K562 (cell line): ENCODE results near the gene DNM1. TPM values are rescaled to one million over a fixed set of nuclear protein-coding genes. Genes with fewer than 3 reads are reported as not detected.

Experiments used
- ATAC-seq: fragments of 200-7000 bp; cut with Tn5 transposase; 3 replicates; pipeline ENCODE4 v1.9.1; 2020; ENCODE audit warnings: moderate library complexity
- BruUV-seq: library from RNA; stranded (reverse); fragments of 400-500 nt; replicated peaks from 2 replicates; lab custom pipeline; 2021; lab: Mats Ljungman, UMichigan
- CTCF ChIA-PET: fragments of 300-600 bp; formaldehyde crosslinking; extraction: SDS; loops from one replicate; lab custom pipeline; 2021; ENCODE audit warnings: low intra/inter-chr PET ratio; lab: Yijun Ruan, JAX
- POLR2A ChIA-PET: fragments of 300-600, 350-650 bp; sonication (Branson Sonifier 250); formaldehyde crosslinking; extraction: SDS; loops from one replicate; lab custom pipeline; 2021; ENCODE audit warnings: antibody characterized with exemption, inconsistent platforms; lab: Yijun Ruan, JAX
- DNase-seq, 4 experiments: peaks; one replicate each; pipeline versions ENCODE4 v3.0.0 to v3.0.0-alpha.2; 2011 to 2018; ENCODE audit warnings: low spot score in 3 of 4, mixed read lengths in 3 of 4; ENCODE audit errors: extremely low read depth in 1 of 4
- FAIRE-seq: peaks from 2 replicates; lab custom pipeline; 2011; peaks lifted over from hg19 to GRCh38; lab: Jason Lieb, UNC
- H2AFZ ChIP-seq: 2 replicates; pipeline ENCODE4 v1.6.0; 2011; ENCODE audit warnings: low read depth, low read length, control low read depth, inconsistent platforms
- H3K27ac ChIP-seq: fragments of 200-600 bp; 3 replicates; pipeline ENCODE4 v1.8.0; 2011; ENCODE audit warnings: low read depth, mild to moderate bottlenecking, control low read depth, inconsistent platforms, low read length, moderate library complexity, mixed read lengths; ENCODE audit errors: extremely low read depth
- H3K27me3 ChIP-seq, 2 experiments: fragments of 300-600 bp in 1 of 2; 2 replicates in 1 of 2; 3 replicates in 1 of 2; pipeline versions ENCODE4 v1.6.0 to v1.8.0; 2011; ENCODE audit warnings: inconsistent platforms in 2 of 2, low read length in 2 of 2, mild to moderate bottlenecking in 1 of 2, mixed read lengths in 1 of 2, moderate library complexity in 1 of 2; ENCODE audit not compliant: control insufficient read depth in 2 of 2, insufficient read depth in 2 of 2
- H3K36me3 ChIP-seq: fragments of 300-600 bp; 3 replicates; pipeline ENCODE4 v1.8.0; 2011; ENCODE audit warnings: mild to moderate bottlenecking, low read length, inconsistent platforms; ENCODE audit not compliant: control insufficient read depth, insufficient read depth
- H3K4me1 ChIP-seq, 2 experiments: fragments of 200-600 bp in 1 of 2; replicated peaks in 1 of 2; 2 replicates in 1 of 2; 3 replicates in 1 of 2; pipeline versions ENCODE4 v1.5.1 to v1.8.0; 2011; ENCODE audit warnings: inconsistent platforms in 2 of 2, low read length in 2 of 2, mild to moderate bottlenecking in 1 of 2, mixed read lengths in 1 of 2, moderate library complexity in 1 of 2; ENCODE audit not compliant: control insufficient read depth in 2 of 2, insufficient read depth in 2 of 2
- H3K4me2 ChIP-seq: 2 replicates; pipeline ENCODE4 v1.6.1; 2011; ENCODE audit warnings: low read length, control low read depth, inconsistent platforms, mixed read lengths; ENCODE audit not compliant: insufficient read depth
- H3K4me3 ChIP-seq: fragments of 200-600 bp; sonication (generic), shearing (Covaris generic); 2 replicates; pipeline ENCODE4 v1.5.1; 2016; ENCODE audit warnings: control low read depth, inconsistent platforms
- H3K79me2 ChIP-seq: fragments of 200-600 bp; 3 replicates; pipeline ENCODE4 v1.8.0; 2011; ENCODE audit warnings: low read length, inconsistent platforms; ENCODE audit not compliant: control insufficient read depth, insufficient read depth
- H3K9ac ChIP-seq, 2 experiments: 2 replicates each; pipeline versions ENCODE4 v1.6.0 to v1.6.1; 2011; ENCODE audit warnings: low read depth in 2 of 2, low read length in 2 of 2, control low read depth in 1 of 2, inconsistent platforms in 1 of 2, mild to moderate bottlenecking in 1 of 2, mixed read lengths in 1 of 2; ENCODE audit not compliant: insufficient read depth in 1 of 2
- H3K9me1 ChIP-seq: one replicate; pipeline ENCODE4 v1.6.0; 2011; ENCODE audit warnings: inconsistent platforms, mild to moderate bottlenecking, low read length, moderate library complexity; ENCODE audit not compliant: control insufficient read depth, insufficient read depth
- H3K9me3 ChIP-seq: replicated peaks from 2 replicates; pipeline ENCODE4 v1.5.1; 2011; ENCODE audit warnings: low read depth, low read length, inconsistent platforms; ENCODE audit not compliant: control insufficient read depth, insufficient read depth
- H4K20me1 ChIP-seq: replicated peaks from 2 replicates; pipeline ENCODE4 v1.6.1; 2011; ENCODE audit warnings: low read length, inconsistent platforms, mixed read lengths; ENCODE audit not compliant: control insufficient read depth, insufficient read depth
- BCOR ChIP-seq: fragments of 450-650 bp; IDR thresholded peaks from 2 replicates; pipeline ENCODE4 v1.6.1; 2016
- CBX3 ChIP-seq, 2 experiments: IDR thresholded peaks; 1 replicate in 1 of 2; 2 replicates in 1 of 2; pipeline ENCODE4 v1.6.1; 2012; ENCODE audit warnings: inconsistent platforms in 2 of 2, low read length in 2 of 2, borderline replicate concordance in 1 of 2, control low read depth in 1 of 2
- HDAC1 ChIP-seq, 2 experiments: fragments of 450-650 bp; IDR thresholded peaks; 2 replicates each; pipeline ENCODE4 v1.6.1; 2016 to 2017; ENCODE audit warnings: inconsistent platforms in 1 of 2, mild to moderate bottlenecking in 1 of 2, moderate library complexity in 1 of 2
- PTBP1 ChIP-seq: fragments of 200-400 bp; formaldehyde crosslinking; IDR thresholded peaks from 2 replicates; pipeline ENCODE4 v1.6.1; 2017; ENCODE audit warnings: low read depth, low read length
- RAD21 ChIP-seq, 2 experiments: fragments of 250-450 bp in 1 of 2; fragments of 450-650 bp in 1 of 2; sonication (Bioruptor Pico) in 1 of 2; formaldehyde crosslinking in 1 of 2; IDR thresholded peaks in 1 of 2; conservative IDR thresholded peaks in 1 of 2; 2 replicates each; pipeline versions ENCODE4 v1.4.0 to v1.8.0; 2020 to 2022; ENCODE audit warnings: mild to moderate bottlenecking in 2 of 2, moderate library complexity in 1 of 2
- SMARCB1 ChIP-seq: IDR thresholded peaks from 2 replicates; pipeline ENCODE4 v1.6.1; 2011; ENCODE audit warnings: improper control_type of control experiment, low read depth; ENCODE audit not compliant: insufficient read length
- WHSC1 ChIP-seq: IDR thresholded peaks from one replicate; pipeline ENCODE4 v1.6.1; 2012; ENCODE audit warnings: low read length, control low read depth, inconsistent platforms
- ZNF212 ChIP-seq: fragments of 450-650 bp; formaldehyde crosslinking; IDR thresholded peaks from 2 replicates; pipeline ENCODE4 v1.4.0; 2020; ENCODE audit warnings: mild to moderate bottlenecking
- ZNF347 ChIP-seq: fragments of 450-650 bp; formaldehyde crosslinking; IDR thresholded peaks from 2 replicates; pipeline ENCODE4 v1.4.0; 2020; ENCODE audit warnings: low read depth, mild to moderate bottlenecking, moderate library complexity
- WGBS: fragments of 100-300 bp; shearing (Covaris generic); methylation state at CpG from one replicate; pipeline ENCODE4 v1.1.6; 2016; ENCODE audit warnings: low coverage, mixed read lengths; ENCODE audit not compliant: insufficient coverage; ENCODE audit errors: missing lambda C conversion rate; 5-methylcytosine and 5-hydroxymethylcytosine counted together
- in situ Hi-C: fragments of 300-500 bp; cut with MboI; formaldehyde crosslinking; loops from 4 replicates; pipeline ENCODE4 v1.15.0; 2018; ENCODE audit warnings: inconsistent platforms, mixed read lengths
- intact Hi-C: fragments of 100-400 bp; cut with micrococcal nuclease; formaldehyde crosslinking; loops from 2 replicates; pipeline ENCODE4 v1.14.2; 2022
- polyA plus RNA-seq, 8 experiments: library from polyadenylated mRNA; depleted of rRNA in 4 of 8; stranded (reverse) in 5 of 8; unstranded in 3 of 8; fragments of >200 nt; fragmentation: Nextera tagmentation in 2 of 8; fragmentation: Illumina TruSeq in 1 of 8; extraction: Ambion mirVana in 2 of 8; extraction: Trizol in 1 of 8; gene quantifications; 2 replicates each; pipeline versions ENCODE4 v1.2.1 to v1.2.3, GENCODE V29; 2011 to 2014; ENCODE audit warnings: inconsistent platforms in 1 of 8, missing spikeins in 1 of 8
- total RNA-seq, 7 experiments: library from RNA; depleted of rRNA in 6 of 7; stranded (reverse); fragments of >200 nt in 6 of 7; fragmentation: Illumina TruSeq in 2 of 7; extraction: Trizol in 2 of 7; gene quantifications; 2 replicates each; pipeline versions ENCODE4 v1.2.1 to v1.2.3, GENCODE V29; 2011 to 2021; ENCODE audit warnings: low replicate concordance in 1 of 7
- TF ChIP-seq, protein P1 (sequence below), 2 experiments: fragments of 450-650 bp; formaldehyde crosslinking in 1 of 2; IDR thresholded peaks; 2 replicates each; pipeline versions ENCODE4 v1.4.0 to v1.6.1; 2014 to 2020; ENCODE audit warnings: mild to moderate bottlenecking in 2 of 2, borderline replicate concordance in 1 of 2, low read depth in 1 of 2
- TF ChIP-seq, protein P2 (sequence below): sonication (generic); formaldehyde crosslinking; IDR thresholded peaks from 2 replicates; pipeline ENCODE4 v1.8.1; 2022; ENCODE audit warnings: missing genetic modification reagents

Gene DNM1
- total and polyA plus RNA-seq, 9 of the 15 experiments (the other 6 are each of a cell fraction or from before 2014, with no cell fraction given) = 0.39 to 23.1 (median 9.1) TPM

DNA sequence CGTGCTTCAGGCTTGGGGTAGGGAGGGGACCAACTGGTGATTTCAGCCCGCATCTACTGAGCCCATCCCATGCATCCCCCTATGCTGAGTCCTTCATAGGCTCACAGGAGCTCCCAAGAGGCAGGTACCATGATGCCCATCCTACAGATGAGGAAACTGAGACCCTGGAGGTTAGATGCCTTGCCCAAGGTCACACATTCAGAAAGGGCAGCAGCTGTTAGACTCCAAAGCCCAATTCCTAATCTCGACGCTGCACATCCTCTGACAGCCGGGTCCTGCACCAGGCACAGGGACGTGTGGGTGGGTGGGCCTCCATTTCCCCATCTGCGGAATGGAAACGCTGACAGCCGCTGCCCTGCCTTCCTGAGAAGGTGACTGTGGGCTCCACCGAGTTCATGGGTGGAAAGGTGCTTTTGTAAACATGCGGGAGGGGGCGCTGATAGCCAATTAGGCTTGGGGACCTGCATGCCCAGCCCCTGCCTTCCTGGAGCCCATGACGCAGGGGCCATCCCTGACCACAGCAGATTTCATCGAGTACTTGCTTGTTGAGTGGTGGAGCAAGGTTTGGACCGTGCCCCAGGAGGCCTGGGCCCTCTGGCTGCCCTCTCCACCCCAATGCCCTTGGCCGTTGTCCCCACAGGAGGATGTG, 2.2 kb downstream of the DNM1 start:
- H3K4me1 ChIP-seq = peaks cover 22 to 46% of the 10 kb centered on the region in 2 experiments
- no peaks in the 10 kb centered on the region for H3K9me3 ChIP-seq
- no TSS peak for BruUV-seq
- peaks cover 3% of the 10 kb centered on the region for H4K20me1 ChIP-seq
- H3K27ac ChIP-seq = no peak overlapping the region
- intact Hi-C loops = loop anchor here (2.0 to 5.0 kb wide), 2 partner anchors 15 to 43 kb away; partner anchors contain the start of genes BBLN and CIZ1
- no peak overlapping the region for H3K4me3 ChIP-seq
- ChIA-PET POLR2A (interaction anchor here (1.0 to 2.3 kb wide), 3 partner anchors 8 to 34 kb away, joined by 4 to 20 read pairs (median 6); no protein-coding TSS in a partner anchor), CTCF (no interaction called here)
- no peaks in the 10 kb centered on the region for H3K27me3 ChIP-seq
- H2AFZ ChIP-seq = no peak overlapping the region
- DNase-seq = peak; percentile 63 to 81 (median 74)
- peak overlapping the region in 1 of 2 experiments; percentile 33; a peak in 1 of 4 replicates for H3K9ac ChIP-seq
- WGBS = 55% methylated on average over 16 of the region's 16 CpGs
- H3K9me1 ChIP-seq = peaks cover 3% of the 10 kb centered on the region
- no peaks in the 10 kb centered on the region for H3K79me2 ChIP-seq
- in situ Hi-C loops = no loop called here
- 0 out of 3 replicates have a peak, but pooled peaks cover 4% of the 10 kb centered on the region for H3K36me3 ChIP-seq
- no peak overlapping the region for H3K4me2 ChIP-seq
- no peak for FAIRE-seq
- 0 out of 3 replicates have a peak, but pooled peaks have one; percentile 3 for ATAC-seq
- peak in 1 of 2 experiments; percentile 27; a peak in 1 of 4 replicates for TF ChIP-seq HDAC1 (IDR thresholded peaks at IDR 0.05)
- TF ChIP-seq, protein P1, sequence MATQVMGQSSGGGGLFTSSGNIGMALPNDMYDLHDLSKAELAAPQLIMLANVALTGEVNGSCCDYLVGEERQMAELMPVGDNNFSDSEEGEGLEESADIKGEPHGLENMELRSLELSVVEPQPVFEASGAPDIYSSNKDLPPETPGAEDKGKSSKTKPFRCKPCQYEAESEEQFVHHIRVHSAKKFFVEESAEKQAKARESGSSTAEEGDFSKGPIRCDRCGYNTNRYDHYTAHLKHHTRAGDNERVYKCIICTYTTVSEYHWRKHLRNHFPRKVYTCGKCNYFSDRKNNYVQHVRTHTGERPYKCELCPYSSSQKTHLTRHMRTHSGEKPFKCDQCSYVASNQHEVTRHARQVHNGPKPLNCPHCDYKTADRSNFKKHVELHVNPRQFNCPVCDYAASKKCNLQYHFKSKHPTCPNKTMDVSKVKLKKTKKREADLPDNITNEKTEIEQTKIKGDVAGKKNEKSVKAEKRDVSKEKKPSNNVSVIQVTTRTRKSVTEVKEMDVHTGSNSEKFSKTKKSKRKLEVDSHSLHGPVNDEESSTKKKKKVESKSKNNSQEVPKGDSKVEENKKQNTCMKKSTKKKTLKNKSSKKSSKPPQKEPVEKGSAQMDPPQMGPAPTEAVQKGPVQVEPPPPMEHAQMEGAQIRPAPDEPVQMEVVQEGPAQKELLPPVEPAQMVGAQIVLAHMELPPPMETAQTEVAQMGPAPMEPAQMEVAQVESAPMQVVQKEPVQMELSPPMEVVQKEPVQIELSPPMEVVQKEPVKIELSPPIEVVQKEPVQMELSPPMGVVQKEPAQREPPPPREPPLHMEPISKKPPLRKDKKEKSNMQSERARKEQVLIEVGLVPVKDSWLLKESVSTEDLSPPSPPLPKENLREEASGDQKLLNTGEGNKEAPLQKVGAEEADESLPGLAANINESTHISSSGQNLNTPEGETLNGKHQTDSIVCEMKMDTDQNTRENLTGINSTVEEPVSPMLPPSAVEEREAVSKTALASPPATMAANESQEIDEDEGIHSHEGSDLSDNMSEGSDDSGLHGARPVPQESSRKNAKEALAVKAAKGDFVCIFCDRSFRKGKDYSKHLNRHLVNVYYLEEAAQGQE (IDR thresholded peaks at IDR 0.05; ENCODE audit: borderline replicate concordance) = peak; percentile 18; the same call in 1 of the 2 replicates
- TF ChIP-seq, protein P1 (CRISPR knock-in tag; IDR thresholded peaks at IDR 0.05; ENCODE audit: low read depth) = no peak
- no peak for TF ChIP-seq ZNF212
- TF ChIP-seq BCOR = peak; percentile 98
- no peak for TF ChIP-seq ZNF347
- TF ChIP-seq, protein P2, sequence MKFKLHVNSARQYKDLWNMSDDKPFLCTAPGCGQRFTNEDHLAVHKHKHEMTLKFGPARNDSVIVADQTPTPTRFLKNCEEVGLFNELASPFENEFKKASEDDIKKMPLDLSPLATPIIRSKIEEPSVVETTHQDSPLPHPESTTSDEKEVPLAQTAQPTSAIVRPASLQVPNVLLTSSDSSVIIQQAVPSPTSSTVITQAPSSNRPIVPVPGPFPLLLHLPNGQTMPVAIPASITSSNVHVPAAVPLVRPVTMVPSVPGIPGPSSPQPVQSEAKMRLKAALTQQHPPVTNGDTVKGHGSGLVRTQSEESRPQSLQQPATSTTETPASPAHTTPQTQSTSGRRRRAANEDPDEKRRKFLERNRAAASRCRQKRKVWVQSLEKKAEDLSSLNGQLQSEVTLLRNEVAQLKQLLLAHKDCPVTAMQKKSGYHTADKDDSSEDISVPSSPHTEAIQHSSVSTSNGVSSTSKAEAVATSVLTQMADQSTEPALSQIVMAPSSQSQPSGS = no peak
- TF ChIP-seq RAD21 (CRISPR knock-in tag; conservative IDR thresholded peaks at IDR 0.05 in 1 of 2, IDR thresholded peaks at IDR 0.05 in 1 of 2) = peak in 1 of 2 experiments; percentile 46; a peak in 2 of 4 replicates
- peak; percentile 90 for TF ChIP-seq PTBP1
- TF ChIP-seq WHSC1 = peak; percentile 23
- TF ChIP-seq SMARCB1 = peak; percentile 3
- TF ChIP-seq CBX3 (IDR thresholded peaks at IDR 0.05; ENCODE audit: borderline replicate concordance in 1 of 2, low read length in 2 of 2) = peak in 1 of 2 experiments; percentile 53; a peak in 2 of 3 replicates
